ENCODE data around the gene PPTC7.

DNA sequence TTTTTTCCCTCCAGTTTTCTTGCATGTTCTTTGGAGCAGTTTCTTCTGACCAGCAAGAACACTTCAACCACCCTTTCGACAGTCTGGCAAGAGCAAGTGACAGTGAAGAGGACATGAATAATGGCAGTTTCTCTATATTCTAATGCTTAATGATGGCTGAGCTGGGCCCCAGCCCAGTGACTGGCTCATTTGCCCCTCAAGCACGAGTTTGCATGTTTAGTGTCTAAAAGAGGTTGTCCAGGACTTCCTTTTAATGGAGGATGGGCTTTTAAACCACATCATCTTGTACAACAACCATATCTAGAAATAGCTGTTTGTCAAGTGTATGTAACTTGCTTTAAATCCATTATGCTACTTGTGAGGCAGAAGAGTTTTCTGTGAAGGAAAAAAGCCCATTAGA, 52.6 kb downstream of the PPTC7 start:
- TF ChIP-seq, protein P1, sequence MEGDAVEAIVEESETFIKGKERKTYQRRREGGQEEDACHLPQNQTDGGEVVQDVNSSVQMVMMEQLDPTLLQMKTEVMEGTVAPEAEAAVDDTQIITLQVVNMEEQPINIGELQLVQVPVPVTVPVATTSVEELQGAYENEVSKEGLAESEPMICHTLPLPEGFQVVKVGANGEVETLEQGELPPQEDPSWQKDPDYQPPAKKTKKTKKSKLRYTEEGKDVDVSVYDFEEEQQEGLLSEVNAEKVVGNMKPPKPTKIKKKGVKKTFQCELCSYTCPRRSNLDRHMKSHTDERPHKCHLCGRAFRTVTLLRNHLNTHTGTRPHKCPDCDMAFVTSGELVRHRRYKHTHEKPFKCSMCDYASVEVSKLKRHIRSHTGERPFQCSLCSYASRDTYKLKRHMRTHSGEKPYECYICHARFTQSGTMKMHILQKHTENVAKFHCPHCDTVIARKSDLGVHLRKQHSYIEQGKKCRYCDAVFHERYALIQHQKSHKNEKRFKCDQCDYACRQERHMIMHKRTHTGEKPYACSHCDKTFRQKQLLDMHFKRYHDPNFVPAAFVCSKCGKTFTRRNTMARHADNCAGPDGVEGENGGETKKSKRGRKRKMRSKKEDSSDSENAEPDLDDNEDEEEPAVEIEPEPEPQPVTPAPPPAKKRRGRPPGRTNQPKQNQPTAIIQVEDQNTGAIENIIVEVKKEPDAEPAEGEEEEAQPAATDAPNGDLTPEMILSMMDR (IDR thresholded peaks at IDR 0.05; ENCODE audit: poor library complexity, severe bottlenecking) = no peak
- TF ChIP-seq POLR2AphosphoS5 (IDR thresholded peaks at IDR 0.05) = no peak
